OCI-LY7 (cell line): ENCODE data around the gene CMSS1.

Experiments used
- CTCF ChIP-seq: fragments of 200-600 bp; sonication (generic); conservative IDR thresholded peaks from 2 replicates; pipeline ENCODE4 v1.5.1; 2014; ENCODE audit warnings: mild to moderate bottlenecking, antibody characterized with exemption, low read length, moderate library complexity, mixed read lengths
- EZH2phosphoT487 ChIP-seq: fragments of 200-600 bp; sonication (generic); IDR thresholded peaks from 2 replicates; pipeline ENCODE4 v1.6.1; 2018; ENCODE audit warnings: low read depth, borderline replicate concordance, mild to moderate bottlenecking, mixed run types, antibody characterized with exemption, low read length, moderate library complexity, mixed read lengths

GRCh38 chr3:99949956-99950670, 132.5 kb downstream of the CMSS1 start:
- no peak for TF ChIP-seq CTCF
- TF ChIP-seq EZH2phosphoT487 = no peak
